Left ventricle myocardium inferior (tissue), 1 donor: ENCODE results near the gene ACTN4. TPM values are rescaled to one million over a fixed set of nuclear protein-coding genes. Genes with fewer than 3 reads are reported as not detected.

Experiments used
- DNase-seq: peaks from one replicate; pipeline ENCODE4 v3.0.0-alpha.2; 2020
- H3K27ac ChIP-seq: fragments of 200-600 bp; replicated peaks from 2 replicates; pipeline ENCODE4 v1.8.0; 2021
- H3K27me3 ChIP-seq: fragments of 200-600 bp; 2 replicates; pipeline ENCODE4 v1.8.0; 2021; ENCODE audit warnings: low read depth
- H3K36me3 ChIP-seq: fragments of 200-600 bp; 2 replicates; pipeline ENCODE4 v1.8.0; 2021
- H3K4me1 ChIP-seq: fragments of 200-600 bp; 2 replicates; pipeline ENCODE4 v1.8.0; 2021
- H3K4me3 ChIP-seq: fragments of 200-600 bp; 2 replicates; pipeline ENCODE4 v1.8.0; 2021; ENCODE audit warnings: mild to moderate bottlenecking, moderate library complexity
- H3K9me3 ChIP-seq: fragments of 200-600 bp; replicated peaks from 2 replicates; pipeline ENCODE4 v1.8.0; 2021
- CTCF ChIP-seq: fragments of 200-600 bp; IDR thresholded peaks from 2 replicates; pipeline ENCODE4 v1.8.0; 2021; ENCODE audit warnings: antibody characterized with exemption, mild to moderate bottlenecking, borderline replicate concordance
- intact Hi-C: fragments of 100-400 bp; cut with micrococcal nuclease; formaldehyde crosslinking; loops from one replicate; pipeline ENCODE4 v1.11.0; 2022
- total RNA-seq: library from RNA; stranded (reverse); fragmentation: NEBNext Ultra II Directional; extraction: Animal tissue kit (Norgen Biotek cat#: 25700); gene quantifications from one replicate; pipeline ENCODE4 v1.2.1, GENCODE V29; 2021
- donor health status: DM: no; HTN: yes; CAD: no; lungs with severe emphysema.

Gene ACTN4
- total RNA-seq, 1 donor from 2014 or later: 111 TPM

- no peak for TF ChIP-seq CTCF
- Histone ChIP-seq H3K27me3 (no peaks in the 10 kb centered on the region), H3K4me1 (peaks cover 82% of the 10 kb centered on the region), H3K36me3 (peaks cover 58% of the 10 kb centered on the region), H3K4me3 (no peak overlapping the region), H3K27ac (peak overlapping the region; percentile 57), H3K9me3 (no peaks in the 10 kb centered on the region)
- no peak for DNase-seq
- intact Hi-C loops: no loop called here
These were observed 83.5 kb downstream of the ACTN4 start for GRCh38 chr19:38730731-38731589.

DNA sequence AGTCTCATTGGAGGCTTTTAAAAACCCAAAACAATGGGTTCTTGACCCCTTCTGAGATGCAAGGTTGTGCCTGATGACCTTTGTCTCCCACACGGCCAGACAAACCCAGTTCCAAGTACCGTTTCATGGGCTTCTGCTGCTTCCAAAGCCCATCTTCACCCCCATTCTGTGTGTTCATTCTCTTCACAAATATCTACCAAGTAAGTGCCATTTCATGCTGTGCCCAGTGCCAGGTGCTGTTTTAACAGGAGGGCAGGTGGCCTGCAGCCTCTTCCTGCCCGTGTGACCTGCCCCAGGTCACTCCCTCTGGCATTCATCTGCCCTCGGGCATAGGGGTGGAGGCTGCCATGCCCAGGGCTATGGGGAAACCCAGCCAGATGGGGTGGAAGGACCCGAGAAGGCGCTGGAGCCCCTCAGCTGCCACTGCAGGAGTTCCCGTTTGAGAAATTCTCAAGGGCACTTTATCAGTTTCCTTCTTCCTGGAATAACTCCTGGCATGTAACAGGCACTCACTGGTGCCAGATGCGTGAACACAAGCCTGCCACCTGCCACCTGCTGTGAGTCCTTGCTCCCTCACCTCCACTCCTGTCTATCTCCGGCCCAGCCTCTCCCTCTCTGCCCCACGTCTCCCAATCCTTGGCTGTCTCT is 84.3 kb downstream of the ACTN4 start:
- Histone ChIP-seq H3K4me3 (no peak overlapping the region), H3K9me3 (no peaks in the 10 kb centered on the region), H3K36me3 (peaks cover 49% of the 10 kb centered on the region), H3K27me3 (no peaks in the 10 kb centered on the region), H3K4me1 (peaks cover 80% of the 10 kb centered on the region), H3K27ac (peak overlapping the region; percentile 57)
- no peak for TF ChIP-seq CTCF
- intact Hi-C loops: no loop called here
- DNase-seq: no peak

DNA sequence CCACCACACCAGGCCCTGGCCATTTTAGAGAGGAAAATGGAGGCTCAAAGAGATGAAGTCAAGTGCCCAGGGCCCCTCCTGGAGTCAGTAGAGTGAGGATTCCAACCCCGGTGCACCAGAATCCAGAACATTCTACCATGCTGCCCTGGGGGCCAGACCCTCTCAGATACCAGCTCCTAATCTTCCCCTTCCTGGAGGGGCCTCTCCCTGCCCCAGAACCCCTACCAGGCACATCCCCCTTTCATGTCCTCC is 85.7 kb downstream of the ACTN4 start:
- intact Hi-C loops: no loop called here
- no peak overlapping the region for H3K4me3 ChIP-seq
- no peak for TF ChIP-seq CTCF
- peaks cover 36% of the 10 kb centered on the region for H3K36me3 ChIP-seq
- no peaks in the 10 kb centered on the region for H3K9me3 ChIP-seq
- no peak for DNase-seq
- peak overlapping the region; percentile 57 for H3K27ac ChIP-seq
- peaks cover 70% of the 10 kb centered on the region for H3K4me1 ChIP-seq
- H3K27me3 ChIP-seq: no peaks in the 10 kb centered on the region

DNA sequence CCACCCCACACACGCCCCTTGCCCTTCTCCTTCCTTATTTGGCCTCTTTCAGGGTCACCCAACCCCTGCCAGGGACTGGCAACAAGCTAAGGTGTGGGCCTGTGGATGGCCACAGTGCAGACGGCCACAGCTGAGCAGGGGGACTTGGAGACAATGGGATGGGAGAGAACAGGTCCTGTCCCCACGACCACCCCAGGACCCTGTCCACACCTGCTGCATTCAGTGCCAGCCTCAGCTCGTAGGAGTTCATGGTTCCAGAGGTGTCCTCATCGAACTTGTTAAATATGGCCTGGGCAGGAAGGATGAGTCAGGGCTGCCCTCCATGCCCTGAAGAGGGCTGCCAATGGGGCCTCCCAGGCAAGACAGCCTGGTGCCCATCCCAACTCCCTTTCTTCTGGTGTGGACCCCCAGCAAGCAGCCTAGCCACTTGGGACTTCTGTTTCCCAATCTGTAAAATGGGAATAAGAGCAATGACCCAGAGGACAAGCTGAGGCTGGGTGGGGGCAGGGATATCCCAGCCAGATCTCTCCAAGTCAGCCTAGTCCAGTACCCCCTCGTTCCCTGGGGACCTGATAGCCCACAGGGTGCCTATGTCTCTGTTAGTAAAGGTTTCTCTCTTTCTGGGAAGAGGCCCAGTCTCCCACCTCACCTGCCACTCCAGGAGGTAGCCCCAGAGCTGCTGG is 86.2 kb downstream of the ACTN4 start:
- no peaks in the 10 kb centered on the region for H3K9me3 ChIP-seq
- intact Hi-C loops: no loop called here
- H3K4me3 ChIP-seq: no peak overlapping the region
- H3K27ac ChIP-seq: peak overlapping the region; percentile 57
- DNase-seq: no peak
- peaks cover 67% of the 10 kb centered on the region for H3K4me1 ChIP-seq
- peaks cover 34% of the 10 kb centered on the region for H3K36me3 ChIP-seq
- no peak for TF ChIP-seq CTCF
- no peaks in the 10 kb centered on the region for H3K27me3 ChIP-seq

DNA sequence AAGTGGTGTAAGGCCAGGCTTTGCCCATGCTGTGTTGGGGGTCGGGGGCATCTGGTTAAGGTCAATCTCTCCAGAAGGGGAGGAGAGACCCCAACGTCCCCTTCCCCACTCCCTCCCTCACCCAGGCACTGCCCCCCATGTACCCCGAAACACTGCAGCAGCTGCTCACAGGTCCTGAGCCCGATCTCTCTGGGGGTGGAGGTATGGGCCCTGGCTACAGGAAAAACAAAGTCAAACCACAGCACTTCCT is 86.7 kb downstream of the ACTN4 start:
- intact Hi-C loops: no loop called here

More for the DNA sequence above, 86.7 kb downstream of the ACTN4 start:
- H3K4me3 ChIP-seq: no peak overlapping the region
- peaks cover 29% of the 10 kb centered on the region for H3K36me3 ChIP-seq
- H3K27me3 ChIP-seq: no peaks in the 10 kb centered on the region
- peaks cover 63% of the 10 kb centered on the region for H3K4me1 ChIP-seq
- peak overlapping the region; percentile 57 for H3K27ac ChIP-seq
- no peaks in the 10 kb centered on the region for H3K9me3 ChIP-seq
- no peak for DNase-seq
- TF ChIP-seq CTCF: no peak
